Liver (tissue), 3 donors: ENCODE data around the gene CDC42BPA.
A peak's percentile ranks its signal among the peaks of the same experiment; 100 is the strongest.

Experiments used
- ATF3 ChIP-seq: IDR thresholded peaks from 2 replicates; pipeline ENCODE4 v1.6.1; 2016; ENCODE audit warnings: antibody characterized with exemption
- EGR1 ChIP-seq, 2 donors: IDR thresholded peaks; 2 replicates each; pipeline ENCODE4 v1.6.1; 2016 to 2018; ENCODE audit warnings: antibody characterized with exemption in 2 of 2, low read depth in 2 of 2
- GABPA ChIP-seq, 2 donors: IDR thresholded peaks in 1 of 2; conservative IDR thresholded peaks in 1 of 2; 2 replicates each; pipeline ENCODE4 v1.6.1; 2016; ENCODE audit warnings: antibody characterized with exemption in 2 of 2, mild to moderate bottlenecking in 1 of 2, moderate library complexity in 1 of 2
- HNF4G ChIP-seq: IDR thresholded peaks from 2 replicates; pipeline ENCODE4 v1.6.1; 2016; ENCODE audit warnings: antibody characterized with exemption
- JUND ChIP-seq, 2 donors: IDR thresholded peaks; 2 replicates each; pipeline ENCODE4 v1.6.1; 2016; ENCODE audit warnings: antibody characterized with exemption in 2 of 2
- RAD21 ChIP-seq, 2 donors: IDR thresholded peaks; 2 replicates each; pipeline ENCODE4 v1.6.1; 2016; ENCODE audit warnings: antibody characterized with exemption in 2 of 2, mild to moderate bottlenecking in 2 of 2
- RXRA ChIP-seq, 2 donors: IDR thresholded peaks; 2 replicates each; pipeline ENCODE4 v1.6.1; 2017 to 2018; ENCODE audit warnings: antibody characterized with exemption in 2 of 2, mild to moderate bottlenecking in 1 of 2
- SP1 ChIP-seq: IDR thresholded peaks from 2 replicates; pipeline ENCODE4 v1.6.1; 2018; ENCODE audit warnings: antibody characterized with exemption, mild to moderate bottlenecking
- TAF1 ChIP-seq: conservative IDR thresholded peaks from 2 replicates; pipeline ENCODE4 v1.6.1; 2016; ENCODE audit warnings: antibody characterized with exemption, mild to moderate bottlenecking
- YY1 ChIP-seq: IDR thresholded peaks from 2 replicates; pipeline ENCODE4 v1.6.1; 2016; ENCODE audit warnings: antibody characterized with exemption, mild to moderate bottlenecking
- TF ChIP-seq, protein P1 (sequence below): fragments of 150-350 bp; IDR thresholded peaks from 2 replicates; pipeline ENCODE4 v1.5.1; 2017; ENCODE audit warnings: improper control_type of control experiment, low read depth, low read length; ENCODE audit not compliant: missing input control
- TF ChIP-seq, protein P2 (sequence below): IDR thresholded peaks from 2 replicates; pipeline ENCODE4 v1.6.1; 2016; ENCODE audit warnings: antibody characterized with exemption
- TF ChIP-seq, protein P3 (sequence below): IDR thresholded peaks from 2 replicates; pipeline ENCODE4 v1.6.1; 2016; ENCODE audit warnings: antibody characterized with exemption, mild to moderate bottlenecking
- TF ChIP-seq, protein P4 (sequence below): IDR thresholded peaks from 2 replicates; pipeline ENCODE4 v1.6.1; 2016; ENCODE audit warnings: antibody characterized with exemption
- donor health status: healthy.
- donor health status: healthy.

- TF ChIP-seq JUND (IDR thresholded peaks at IDR 0.05) (no peak), RAD21 (IDR thresholded peaks at IDR 0.05) (peak; percentile 68 to 73), GABPA (IDR thresholded peaks at IDR 0.05 in 1 of 2, conservative IDR thresholded peaks at IDR 0.05 in 1 of 2) (no peak), ATF3 (no peak), EGR1 (IDR thresholded peaks at IDR 0.05; ENCODE audit: low read depth in 2 of 2) (no peak), RXRA (IDR thresholded peaks at IDR 0.05) (no peak), HNF4G (no peak), SP1 (no peak), YY1 (no peak), TAF1 (no peak)
- TF ChIP-seq, protein P1, sequence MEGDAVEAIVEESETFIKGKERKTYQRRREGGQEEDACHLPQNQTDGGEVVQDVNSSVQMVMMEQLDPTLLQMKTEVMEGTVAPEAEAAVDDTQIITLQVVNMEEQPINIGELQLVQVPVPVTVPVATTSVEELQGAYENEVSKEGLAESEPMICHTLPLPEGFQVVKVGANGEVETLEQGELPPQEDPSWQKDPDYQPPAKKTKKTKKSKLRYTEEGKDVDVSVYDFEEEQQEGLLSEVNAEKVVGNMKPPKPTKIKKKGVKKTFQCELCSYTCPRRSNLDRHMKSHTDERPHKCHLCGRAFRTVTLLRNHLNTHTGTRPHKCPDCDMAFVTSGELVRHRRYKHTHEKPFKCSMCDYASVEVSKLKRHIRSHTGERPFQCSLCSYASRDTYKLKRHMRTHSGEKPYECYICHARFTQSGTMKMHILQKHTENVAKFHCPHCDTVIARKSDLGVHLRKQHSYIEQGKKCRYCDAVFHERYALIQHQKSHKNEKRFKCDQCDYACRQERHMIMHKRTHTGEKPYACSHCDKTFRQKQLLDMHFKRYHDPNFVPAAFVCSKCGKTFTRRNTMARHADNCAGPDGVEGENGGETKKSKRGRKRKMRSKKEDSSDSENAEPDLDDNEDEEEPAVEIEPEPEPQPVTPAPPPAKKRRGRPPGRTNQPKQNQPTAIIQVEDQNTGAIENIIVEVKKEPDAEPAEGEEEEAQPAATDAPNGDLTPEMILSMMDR: peak; percentile 31
- TF ChIP-seq, protein P2, sequence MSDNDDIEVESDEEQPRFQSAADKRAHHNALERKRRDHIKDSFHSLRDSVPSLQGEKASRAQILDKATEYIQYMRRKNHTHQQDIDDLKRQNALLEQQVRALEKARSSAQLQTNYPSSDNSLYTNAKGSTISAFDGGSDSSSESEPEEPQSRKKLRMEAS: no peak
- TF ChIP-seq, protein P3, sequence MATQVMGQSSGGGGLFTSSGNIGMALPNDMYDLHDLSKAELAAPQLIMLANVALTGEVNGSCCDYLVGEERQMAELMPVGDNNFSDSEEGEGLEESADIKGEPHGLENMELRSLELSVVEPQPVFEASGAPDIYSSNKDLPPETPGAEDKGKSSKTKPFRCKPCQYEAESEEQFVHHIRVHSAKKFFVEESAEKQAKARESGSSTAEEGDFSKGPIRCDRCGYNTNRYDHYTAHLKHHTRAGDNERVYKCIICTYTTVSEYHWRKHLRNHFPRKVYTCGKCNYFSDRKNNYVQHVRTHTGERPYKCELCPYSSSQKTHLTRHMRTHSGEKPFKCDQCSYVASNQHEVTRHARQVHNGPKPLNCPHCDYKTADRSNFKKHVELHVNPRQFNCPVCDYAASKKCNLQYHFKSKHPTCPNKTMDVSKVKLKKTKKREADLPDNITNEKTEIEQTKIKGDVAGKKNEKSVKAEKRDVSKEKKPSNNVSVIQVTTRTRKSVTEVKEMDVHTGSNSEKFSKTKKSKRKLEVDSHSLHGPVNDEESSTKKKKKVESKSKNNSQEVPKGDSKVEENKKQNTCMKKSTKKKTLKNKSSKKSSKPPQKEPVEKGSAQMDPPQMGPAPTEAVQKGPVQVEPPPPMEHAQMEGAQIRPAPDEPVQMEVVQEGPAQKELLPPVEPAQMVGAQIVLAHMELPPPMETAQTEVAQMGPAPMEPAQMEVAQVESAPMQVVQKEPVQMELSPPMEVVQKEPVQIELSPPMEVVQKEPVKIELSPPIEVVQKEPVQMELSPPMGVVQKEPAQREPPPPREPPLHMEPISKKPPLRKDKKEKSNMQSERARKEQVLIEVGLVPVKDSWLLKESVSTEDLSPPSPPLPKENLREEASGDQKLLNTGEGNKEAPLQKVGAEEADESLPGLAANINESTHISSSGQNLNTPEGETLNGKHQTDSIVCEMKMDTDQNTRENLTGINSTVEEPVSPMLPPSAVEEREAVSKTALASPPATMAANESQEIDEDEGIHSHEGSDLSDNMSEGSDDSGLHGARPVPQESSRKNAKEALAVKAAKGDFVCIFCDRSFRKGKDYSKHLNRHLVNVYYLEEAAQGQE: no peak
- TF ChIP-seq, protein P4, sequence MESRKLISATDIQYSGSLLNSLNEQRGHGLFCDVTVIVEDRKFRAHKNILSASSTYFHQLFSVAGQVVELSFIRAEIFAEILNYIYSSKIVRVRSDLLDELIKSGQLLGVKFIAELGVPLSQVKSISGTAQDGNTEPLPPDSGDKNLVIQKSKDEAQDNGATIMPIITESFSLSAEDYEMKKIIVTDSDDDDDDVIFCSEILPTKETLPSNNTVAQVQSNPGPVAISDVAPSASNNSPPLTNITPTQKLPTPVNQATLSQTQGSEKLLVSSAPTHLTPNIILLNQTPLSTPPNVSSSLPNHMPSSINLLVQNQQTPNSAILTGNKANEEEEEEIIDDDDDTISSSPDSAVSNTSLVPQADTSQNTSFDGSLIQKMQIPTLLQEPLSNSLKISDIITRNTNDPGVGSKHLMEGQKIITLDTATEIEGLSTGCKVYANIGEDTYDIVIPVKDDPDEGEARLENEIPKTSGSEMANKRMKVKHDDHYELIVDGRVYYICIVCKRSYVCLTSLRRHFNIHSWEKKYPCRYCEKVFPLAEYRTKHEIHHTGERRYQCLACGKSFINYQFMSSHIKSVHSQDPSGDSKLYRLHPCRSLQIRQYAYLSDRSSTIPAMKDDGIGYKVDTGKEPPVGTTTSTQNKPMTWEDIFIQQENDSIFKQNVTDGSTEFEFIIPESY: no peak
These were observed 187.1 kb downstream of the CDC42BPA start for GRCh38 chr1:227131193-227131592.
